Renal cortex interstitium (tissue), 11 donors: ENCODE results near the gene BICRAL. TPM values are rescaled to one million over a fixed set of nuclear protein-coding genes. Genes with fewer than 3 reads are reported as not detected.

Experiments
- DNase-seq, 11 donors: peaks; one replicate each; pipeline ENCODE4 v3.0.0-alpha.2; 2013; ENCODE audit warnings: low read depth in 9 of 11, low spot score in 4 of 11; ENCODE audit errors: extremely low read depth in 1 of 11
- polyA plus RNA-seq, 3 donors: library from polyadenylated mRNA; unstranded; fragments of 120-200 nt; gene quantifications; one replicate each; pipeline ENCODE4 v1.2.1, GENCODE V29; 2013; ENCODE audit not compliant: insufficient read length in 3 of 3

BICRAL gene
- polyA plus RNA-seq, 3 donors: 14.8 to 17.0 (median 15.6) TPM

GRCh38 chr6:42819803-42820511 lies 38.1 kb downstream of the BICRAL start:
- DNase-seq: no peak

- DNase-seq: no peak
These were observed 38.9 kb downstream of the BICRAL start for GRCh38 chr6:42820512-42821340.

GRCh38 chr6:42821341-42821668 lies 39.5 kb downstream of the BICRAL start:
- DNase-seq: no peak

- DNase-seq: no peak
These were observed 40.0 kb downstream of the BICRAL start for GRCh38 chr6:42821846-42822245.

GRCh38 chr6:42829561-42830092 lies 47.8 kb downstream of the BICRAL start:
- DNase-seq: no peak

GRCh38 chr6:42831237-42831636 lies 49.4 kb downstream of the BICRAL start:
- DNase-seq: no peak

- DNase-seq: no peak
These were observed 52.2 kb downstream of the BICRAL start for GRCh38 chr6:42834056-42834455.

GRCh38 chr6:42841844-42842584 lies 60.2 kb downstream of the BICRAL start:
- DNase-seq: no peak

GRCh38 chr6:42845327-42845694 lies 63.5 kb downstream of the BICRAL start:
- DNase-seq: no peak

- DNase-seq: no peak
These were observed 64.7 kb downstream of the BICRAL start for GRCh38 chr6:42846505-42846904.

- no peak for DNase-seq
These were observed 66.8 kb downstream of the BICRAL start for GRCh38 chr6:42848700-42849099.

GRCh38 chr6:42851599-42851998 lies 69.7 kb downstream of the BICRAL start:
- no peak for DNase-seq

- DNase-seq: no peak
These were observed 78.2 kb downstream of the BICRAL start for GRCh38 chr6:42860036-42860435.

- DNase-seq: no peak
These were observed 78.6 kb downstream of the BICRAL start for GRCh38 chr6:42860481-42860880.

- DNase-seq: no peak
These were observed 82.8 kb downstream of the BICRAL start for GRCh38 chr6:42864602-42865001.

- no peak for DNase-seq
These were observed 88.5 kb downstream of the BICRAL start for GRCh38 chr6:42870145-42870936.

- no peak for DNase-seq
These were observed 89.9 kb downstream of the BICRAL start for GRCh38 chr6:42871711-42872110.

- DNase-seq: no peak
These were observed 91.5 kb downstream of the BICRAL start for GRCh38 chr6:42873313-42873712.

GRCh38 chr6:42877695-42878094 lies 95.8 kb downstream of the BICRAL start:
- no peak for DNase-seq
